ENCODE results near the gene GGT6.

The GGT6 gene

GRCh38 chr17:4553669-4554068 lies 6.7 kb downstream of the GGT6 start:
- no CpG with 5 or more reads among the region's 9 CpGs for WGBS (ENCODE audit: insufficient coverage, insufficient read length)
- H3K4me1 ChIP-seq (ENCODE audit: control insufficient read depth, insufficient read depth, low read length), result peaks cover 4% of the 10 kb centered on the region
- no peak overlapping the region for H3K4me3 ChIP-seq (ENCODE audit: low read length)

GRCh38 chr17:4551796-4552525 lies 8.4 kb downstream of the GGT6 start:
- Histone ChIP-seq H3K4me1 (ENCODE audit: control insufficient read depth, insufficient read depth, low read length) (peaks cover 6% of the 10 kb centered on the region), H3K4me3 (ENCODE audit: low read length) (no peak overlapping the region), H3K9me3 (ENCODE audit: control insufficient read depth, insufficient read depth, low read length) (no peaks in the 10 kb centered on the region), H3K36me3 (ENCODE audit: control insufficient read depth, insufficient read depth, low read length) (peaks cover 47% of the 10 kb centered on the region), H3K27me3 (ENCODE audit: control insufficient read depth, insufficient read depth, low read length) (no peaks in the 10 kb centered on the region), H3K27ac (ENCODE audit: low read length) (no peak overlapping the region)
- no peak for DNase-seq (ENCODE audit: low read depth, low spot score)
- no CpG with 5 or more reads among the region's 27 CpGs for WGBS (ENCODE audit: insufficient coverage, insufficient read length)

More at GRCh38 chr17:4553669-4554068, 6.7 kb downstream of the GGT6 start:
- DNase-seq (ENCODE audit: low read depth, low spot score), result no peak
- Histone ChIP-seq H3K27ac (ENCODE audit: low read length) (no peak overlapping the region), H3K27me3 (ENCODE audit: control insufficient read depth, insufficient read depth, low read length) (no peaks in the 10 kb centered on the region), H3K36me3 (ENCODE audit: control insufficient read depth, insufficient read depth, low read length) (peaks cover 36% of the 10 kb centered on the region), H3K9me3 (ENCODE audit: control insufficient read depth, insufficient read depth, low read length) (no peaks in the 10 kb centered on the region)

GRCh38 chr17:4551141-4551540 lies 9.2 kb downstream of the GGT6 start:
- WGBS (ENCODE audit: insufficient coverage, insufficient read length), result no CpG with 5 or more reads among the region's 8 CpGs
- no peak for DNase-seq (ENCODE audit: low read depth, low spot score)
- H3K27me3 ChIP-seq (ENCODE audit: control insufficient read depth, insufficient read depth, low read length), result no peaks in the 10 kb centered on the region
- H3K4me3 ChIP-seq (ENCODE audit: low read length), result no peak overlapping the region
- H3K4me1 ChIP-seq (ENCODE audit: control insufficient read depth, insufficient read depth, low read length), result peaks cover 5% of the 10 kb centered on the region
- H3K27ac ChIP-seq (ENCODE audit: low read length), result no peak overlapping the region
- no peaks in the 10 kb centered on the region for H3K9me3 ChIP-seq (ENCODE audit: control insufficient read depth, insufficient read depth, low read length)
- peaks cover 50% of the 10 kb centered on the region for H3K36me3 ChIP-seq (ENCODE audit: control insufficient read depth, insufficient read depth, low read length)

GRCh38 chr17:4550534-4551039 lies 9.8 kb downstream of the GGT6 start:
- Histone ChIP-seq H3K27me3 (ENCODE audit: control insufficient read depth, insufficient read depth, low read length) (no peaks in the 10 kb centered on the region), H3K4me1 (ENCODE audit: control insufficient read depth, insufficient read depth, low read length) (peaks cover 3% of the 10 kb centered on the region; the same call in 1 of the 2 replicates), H3K27ac (ENCODE audit: low read length) (no peak overlapping the region), H3K9me3 (ENCODE audit: control insufficient read depth, insufficient read depth, low read length) (no peaks in the 10 kb centered on the region), H3K4me3 (ENCODE audit: low read length) (no peak overlapping the region), H3K36me3 (ENCODE audit: control insufficient read depth, insufficient read depth, low read length) (peaks cover 51% of the 10 kb centered on the region)
- DNase-seq (ENCODE audit: low read depth, low spot score), result no peak
- no CpG with 5 or more reads among the region's 16 CpGs for WGBS (ENCODE audit: insufficient coverage, insufficient read length)

- Histone ChIP-seq H3K4me3 (ENCODE audit: low read length) (no peak overlapping the region), H3K27ac (ENCODE audit: low read length) (no peak overlapping the region), H3K9me3 (ENCODE audit: control insufficient read depth, insufficient read depth, low read length) (no peaks in the 10 kb centered on the region), H3K36me3 (ENCODE audit: control insufficient read depth, insufficient read depth, low read length) (peaks cover 54% of the 10 kb centered on the region), H3K27me3 (ENCODE audit: control insufficient read depth, insufficient read depth, low read length) (no peaks in the 10 kb centered on the region), H3K4me1 (ENCODE audit: control insufficient read depth, insufficient read depth, low read length) (peaks cover 3% of the 10 kb centered on the region; the same call in 1 of the 2 replicates)
- no peak for DNase-seq (ENCODE audit: low read depth, low spot score)
- WGBS (ENCODE audit: insufficient coverage, insufficient read length), result no CpG with 5 or more reads among the region's 25 CpGs
These were observed 10.4 kb downstream of the GGT6 start for GRCh38 chr17:4549781-4550533.

DNA sequence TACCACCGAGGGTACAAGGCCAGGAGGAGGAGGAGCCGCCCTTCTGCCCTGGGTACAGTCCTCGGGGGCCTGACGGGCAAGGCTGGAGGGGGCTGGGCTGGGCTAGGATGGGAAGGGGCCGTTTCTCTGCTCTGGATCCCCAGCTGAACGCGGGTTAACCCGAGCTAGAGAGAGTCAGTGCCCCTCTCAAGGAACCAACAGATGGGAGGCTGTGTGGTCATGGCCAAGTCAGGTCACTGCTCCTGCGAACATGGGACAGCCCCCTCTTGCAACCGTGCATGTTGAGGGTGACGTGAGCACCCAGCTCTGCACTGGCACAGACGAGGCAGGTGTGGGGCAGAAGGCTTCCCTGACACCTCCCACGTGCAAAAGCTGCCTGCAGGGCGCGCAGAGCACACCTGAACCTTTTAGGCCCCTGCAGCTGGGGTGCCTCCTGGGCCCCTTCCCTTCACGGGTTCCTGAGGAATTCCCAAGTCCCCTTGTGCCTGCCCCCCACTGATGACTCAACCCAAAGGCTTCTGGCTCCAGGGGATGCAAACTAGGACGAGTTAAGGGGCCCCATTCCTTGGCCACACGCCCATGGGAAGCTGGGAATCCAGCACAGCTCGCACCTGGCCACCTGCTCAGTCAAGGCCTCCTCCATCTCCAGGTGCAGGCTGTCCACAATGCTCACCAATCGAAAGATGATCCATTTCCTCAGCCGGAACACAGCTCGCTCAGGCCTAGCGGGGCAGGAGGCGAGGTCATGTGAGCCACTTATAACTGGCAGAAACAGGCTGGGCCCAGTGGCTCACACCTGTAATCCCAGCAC lies 11.5 kb downstream of the GGT6 start:
- Histone ChIP-seq H3K27ac (ENCODE audit: low read length) (no peak overlapping the region), H3K36me3 (ENCODE audit: control insufficient read depth, insufficient read depth, low read length) (peaks cover 61% of the 10 kb centered on the region), H3K4me1 (ENCODE audit: control insufficient read depth, insufficient read depth, low read length) (peaks cover 3% of the 10 kb centered on the region; the same call in 1 of the 2 replicates), H3K27me3 (ENCODE audit: control insufficient read depth, insufficient read depth, low read length) (no peaks in the 10 kb centered on the region), H3K9me3 (ENCODE audit: control insufficient read depth, insufficient read depth, low read length) (no peaks in the 10 kb centered on the region), H3K4me3 (ENCODE audit: low read length) (no peak overlapping the region)
- WGBS (ENCODE audit: insufficient coverage, insufficient read length), result no CpG with 5 or more reads among the region's 24 CpGs
- no peak for DNase-seq (ENCODE audit: low read depth, low spot score)

- Histone ChIP-seq H3K36me3 (ENCODE audit: control insufficient read depth, insufficient read depth, low read length) (peaks cover 67% of the 10 kb centered on the region), H3K4me1 (ENCODE audit: control insufficient read depth, insufficient read depth, low read length) (peaks cover 2% of the 10 kb centered on the region; the same call in 1 of the 2 replicates)
These were observed 12.3 kb downstream of the GGT6 start for GRCh38 chr17:4548061-4548461.

DNA sequence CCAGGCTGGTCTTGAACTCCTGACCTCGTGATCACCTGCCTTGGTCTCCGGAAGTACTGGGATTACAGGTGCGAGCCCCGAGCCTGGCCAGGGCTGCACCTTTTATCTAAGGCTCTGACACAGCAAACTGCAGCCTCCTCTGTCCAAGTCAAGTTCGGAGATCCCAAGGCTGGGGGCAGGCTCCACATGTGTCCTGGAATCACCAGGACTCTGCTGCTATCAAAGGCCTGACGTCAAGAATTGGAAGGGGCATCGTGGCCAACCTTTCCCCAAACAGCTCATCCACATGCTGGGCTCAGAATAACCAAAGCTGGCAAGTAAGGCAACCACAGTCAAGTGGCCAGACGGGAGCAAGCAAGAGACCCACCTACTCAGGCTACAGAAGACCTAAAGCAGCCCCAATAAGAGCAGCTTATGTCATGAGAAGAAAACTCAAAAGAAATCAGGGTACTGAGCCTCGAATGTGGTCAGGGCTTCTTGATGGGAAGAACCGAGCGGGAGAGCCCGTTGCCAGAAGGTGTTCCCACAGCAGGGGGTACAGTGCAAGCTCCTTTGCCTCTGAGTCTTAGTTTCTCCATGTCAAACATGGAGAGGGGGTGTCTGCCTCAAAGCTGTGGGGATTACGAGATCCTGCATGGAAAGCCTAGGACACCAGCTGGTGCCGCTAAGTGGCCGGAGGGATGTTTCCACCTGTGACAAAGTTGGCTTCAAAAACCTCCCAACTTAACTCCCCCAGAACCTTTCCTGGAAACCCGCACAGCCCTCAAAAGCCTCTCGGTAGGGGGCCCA lies 13.1 kb downstream of the GGT6 start:
- no peaks in the 10 kb centered on the region for H3K27me3 ChIP-seq (ENCODE audit: control insufficient read depth, insufficient read depth, low read length)
- peaks cover 2% of the 10 kb centered on the region; the same call in 1 of the 2 replicates for H3K4me1 ChIP-seq (ENCODE audit: control insufficient read depth, insufficient read depth, low read length)
- peaks cover 70% of the 10 kb centered on the region for H3K36me3 ChIP-seq (ENCODE audit: control insufficient read depth, insufficient read depth, low read length)
- no peak overlapping the region for H3K4me3 ChIP-seq (ENCODE audit: low read length)
- DNase-seq (ENCODE audit: low read depth, low spot score), result no peak
- no peaks in the 10 kb centered on the region for H3K9me3 ChIP-seq (ENCODE audit: control insufficient read depth, insufficient read depth, low read length)
- no CpG with 5 or more reads among the region's 17 CpGs for WGBS (ENCODE audit: insufficient coverage, insufficient read length)
- no peak overlapping the region for H3K27ac ChIP-seq (ENCODE audit: low read length)

More at GRCh38 chr17:4548061-4548461, 12.3 kb downstream of the GGT6 start:
- no CpG with 5 or more reads among the region's 18 CpGs for WGBS (ENCODE audit: insufficient coverage, insufficient read length)
- H3K9me3 ChIP-seq (ENCODE audit: control insufficient read depth, insufficient read depth, low read length), result no peaks in the 10 kb centered on the region
- no peak overlapping the region for H3K4me3 ChIP-seq (ENCODE audit: low read length)
- no peak overlapping the region for H3K27ac ChIP-seq (ENCODE audit: low read length)
- no peaks in the 10 kb centered on the region for H3K27me3 ChIP-seq (ENCODE audit: control insufficient read depth, insufficient read depth, low read length)
- DNase-seq (ENCODE audit: low read depth, low spot score), result no peak

- Histone ChIP-seq H3K9me3 (ENCODE audit: control insufficient read depth, insufficient read depth, low read length) (no peaks in the 10 kb centered on the region), H3K4me1 (ENCODE audit: control insufficient read depth, insufficient read depth, low read length) (peaks cover 2% of the 10 kb centered on the region; the same call in 1 of the 2 replicates), H3K4me3 (ENCODE audit: low read length) (no peak overlapping the region), H3K36me3 (ENCODE audit: control insufficient read depth, insufficient read depth, low read length) (peaks cover 72% of the 10 kb centered on the region), H3K27ac (ENCODE audit: low read length) (no peak overlapping the region), H3K27me3 (ENCODE audit: control insufficient read depth, insufficient read depth, low read length) (no peaks in the 10 kb centered on the region)
- WGBS (ENCODE audit: insufficient coverage, insufficient read length), result no CpG with 5 or more reads among the region's 32 CpGs
- DNase-seq (ENCODE audit: low read depth, low spot score), result no peak
These were observed 15.0 kb downstream of the GGT6 start for GRCh38 chr17:4545217-4545951.

Measured in iPS DF 6.9 (cell line).